Bronchial epithelial cell (primary cell): ENCODE data around the gene ZKSCAN8. TPM values are rescaled to one million over a fixed set of nuclear protein-coding genes. Genes with fewer than 3 reads are reported as not detected.

Source experiments
- DNase-seq: peaks from one replicate; pipeline ENCODE4 v3.0.0-alpha.2; 2010; ENCODE audit warnings: low read depth
- FAIRE-seq: peaks from 2 replicates; lab custom pipeline; 2011; peaks lifted over from hg19 to GRCh38; lab: Jason Lieb, UNC
- H3K27me3 ChIP-seq: 2 replicates; pipeline ENCODE4 v1.5.1; 2011; ENCODE audit warnings: low read length; ENCODE audit not compliant: control insufficient read depth, insufficient read depth
- H3K36me3 ChIP-seq: 2 replicates; pipeline ENCODE4 v1.5.1; 2011; ENCODE audit warnings: low read length; ENCODE audit not compliant: control insufficient read depth, insufficient read depth
- H3K4me3 ChIP-seq: 2 replicates; pipeline ENCODE4 v1.5.1; 2011; ENCODE audit warnings: mild to moderate bottlenecking, low read depth, low read length, control low read depth
- total RNA-seq: library from RNA; depleted of rRNA; stranded (reverse); fragments of >200 nt; gene quantifications from 2 replicates; pipeline ENCODE4 v1.2.1, GENCODE V29; 2014
- TF ChIP-seq, protein P1 (sequence below): IDR thresholded peaks from 2 replicates; pipeline ENCODE4 v1.5.1; 2011; ENCODE audit warnings: mild to moderate bottlenecking, moderate library complexity, low read length, control low read depth, inconsistent platforms; ENCODE audit not compliant: insufficient read depth, severe bottlenecking

Gene ZKSCAN8
- total RNA-seq, 1 donor from 2014 or later, result 9.7 TPM

DNA sequence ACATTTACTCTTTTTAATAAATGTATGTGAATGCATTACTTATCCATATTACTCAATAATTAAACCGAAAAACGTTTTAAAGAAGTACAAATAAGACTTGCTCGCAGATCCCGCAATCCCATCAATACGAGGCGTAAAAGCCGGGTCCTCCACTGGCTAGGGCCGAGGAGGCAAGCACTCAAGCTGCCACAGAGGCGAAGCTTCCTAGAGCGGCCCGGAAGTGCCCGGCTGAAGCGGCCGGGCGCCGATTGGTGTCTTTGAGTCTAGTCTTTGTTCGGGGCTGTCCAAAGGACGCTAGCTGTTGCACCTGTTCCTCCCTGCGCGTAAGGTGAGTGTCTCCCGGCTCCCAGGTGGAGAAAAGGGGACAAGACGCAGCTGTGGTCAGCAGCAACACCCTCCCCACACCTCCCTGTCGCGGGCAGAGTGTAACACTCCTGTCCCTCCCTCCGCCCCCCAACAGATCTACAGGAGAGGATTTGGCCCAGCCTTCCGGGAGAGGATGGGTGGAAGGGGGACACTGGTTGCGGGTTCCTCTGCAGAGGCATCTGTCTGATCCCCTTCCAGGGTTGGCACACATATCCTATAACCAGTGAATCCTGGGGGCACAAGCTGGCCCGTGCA, 17.2 kb upstream of the ZKSCAN8 start, which contains the start of gene ZSCAN16:
TSS of gene ZSCAN16 (plus strand) at position 260 of the 621 bp plus-strand sequence. CDS start 835 bp downstream, outside the sequence.
- Histone ChIP-seq H3K36me3 (no peaks in the 10 kb centered on the region), H3K27me3 (no peaks in the 10 kb centered on the region), H3K4me3 (peak within 1 kb of the TSS; percentile 66)
- FAIRE-seq (no peak), DNase-seq (peak; percentile 73)
- TF ChIP-seq, protein P1, sequence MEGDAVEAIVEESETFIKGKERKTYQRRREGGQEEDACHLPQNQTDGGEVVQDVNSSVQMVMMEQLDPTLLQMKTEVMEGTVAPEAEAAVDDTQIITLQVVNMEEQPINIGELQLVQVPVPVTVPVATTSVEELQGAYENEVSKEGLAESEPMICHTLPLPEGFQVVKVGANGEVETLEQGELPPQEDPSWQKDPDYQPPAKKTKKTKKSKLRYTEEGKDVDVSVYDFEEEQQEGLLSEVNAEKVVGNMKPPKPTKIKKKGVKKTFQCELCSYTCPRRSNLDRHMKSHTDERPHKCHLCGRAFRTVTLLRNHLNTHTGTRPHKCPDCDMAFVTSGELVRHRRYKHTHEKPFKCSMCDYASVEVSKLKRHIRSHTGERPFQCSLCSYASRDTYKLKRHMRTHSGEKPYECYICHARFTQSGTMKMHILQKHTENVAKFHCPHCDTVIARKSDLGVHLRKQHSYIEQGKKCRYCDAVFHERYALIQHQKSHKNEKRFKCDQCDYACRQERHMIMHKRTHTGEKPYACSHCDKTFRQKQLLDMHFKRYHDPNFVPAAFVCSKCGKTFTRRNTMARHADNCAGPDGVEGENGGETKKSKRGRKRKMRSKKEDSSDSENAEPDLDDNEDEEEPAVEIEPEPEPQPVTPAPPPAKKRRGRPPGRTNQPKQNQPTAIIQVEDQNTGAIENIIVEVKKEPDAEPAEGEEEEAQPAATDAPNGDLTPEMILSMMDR, result no peak

DNA sequence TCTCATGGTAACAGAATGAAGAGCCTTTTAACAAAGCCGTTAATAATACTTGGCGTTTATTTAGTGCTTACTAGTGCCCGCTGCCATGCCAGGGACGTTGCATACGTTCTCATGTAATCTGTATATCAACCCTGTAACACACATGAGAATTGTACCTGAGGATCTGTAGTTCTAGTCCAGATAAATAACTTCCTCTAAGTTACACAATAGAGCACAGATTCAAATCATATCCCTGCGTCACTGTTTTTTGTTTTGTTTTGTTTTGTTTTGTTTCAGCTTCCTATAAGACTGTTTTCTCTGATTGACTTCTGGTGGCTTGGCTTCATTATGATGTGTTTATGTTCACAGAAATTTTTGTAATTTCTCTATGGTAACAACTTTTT, 16.7 kb upstream of the ZKSCAN8 start:
- TF ChIP-seq, protein P1, result no peak
- Histone ChIP-seq H3K27me3 (no peaks in the 10 kb centered on the region), H3K4me3 (peak overlapping the region; percentile 66), H3K36me3 (peaks cover 1% of the 10 kb centered on the region)
- DNase-seq (no peak), FAIRE-seq (no peak)

DNA sequence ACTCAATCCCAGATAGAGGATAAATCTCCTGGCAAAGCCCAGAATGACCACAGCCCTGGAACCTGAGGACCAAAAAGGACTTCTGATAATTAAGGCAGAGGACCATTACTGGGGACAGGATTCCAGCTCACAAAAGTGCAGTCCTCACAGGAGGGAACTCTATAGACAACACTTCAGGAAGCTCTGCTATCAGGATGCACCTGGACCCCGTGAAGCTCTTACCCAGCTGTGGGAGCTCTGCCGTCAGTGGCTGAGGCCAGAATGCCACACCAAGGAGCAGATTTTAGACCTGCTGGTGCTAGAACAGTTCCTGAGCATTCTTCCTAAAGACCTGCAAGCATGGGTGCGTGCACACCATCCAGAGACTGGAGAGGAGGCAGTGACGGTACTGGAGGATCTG, 16.3 kb upstream of the ZKSCAN8 start:
- no peaks in the 10 kb centered on the region for H3K27me3 ChIP-seq
- FAIRE-seq (no peak), DNase-seq (no peak)
- TF ChIP-seq, protein P1, result no peak
- no peak overlapping the region for H3K4me3 ChIP-seq
- H3K36me3 ChIP-seq, result peaks cover 1% of the 10 kb centered on the region

DNA sequence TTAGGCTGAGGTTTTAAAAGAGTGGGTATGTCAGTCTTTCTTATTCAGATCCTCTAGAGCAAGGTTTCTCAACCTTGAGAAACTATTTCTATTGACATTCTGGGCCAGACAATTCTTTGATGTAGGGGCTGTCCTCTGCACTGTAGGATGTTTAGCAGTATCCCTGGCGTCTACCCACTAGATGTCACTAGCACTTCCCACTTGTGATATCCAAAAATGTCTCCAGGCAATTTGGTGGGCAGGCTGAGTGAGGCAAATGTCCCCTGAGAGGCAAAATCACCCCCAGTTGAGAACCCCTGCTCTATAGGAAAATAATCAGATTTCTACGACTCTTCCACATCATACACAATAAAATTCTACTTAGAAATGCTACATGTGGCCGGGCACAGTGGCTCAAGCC, 7.7 kb upstream of the ZKSCAN8 start:
- H3K36me3 ChIP-seq, result peaks cover 1% of the 10 kb centered on the region
- H3K27me3 ChIP-seq, result no peaks in the 10 kb centered on the region
- FAIRE-seq, result no peak
- peak; percentile 30 for DNase-seq
- TF ChIP-seq, protein P1, result peak; percentile 50
- H3K4me3 ChIP-seq, result no peak overlapping the region

DNA sequence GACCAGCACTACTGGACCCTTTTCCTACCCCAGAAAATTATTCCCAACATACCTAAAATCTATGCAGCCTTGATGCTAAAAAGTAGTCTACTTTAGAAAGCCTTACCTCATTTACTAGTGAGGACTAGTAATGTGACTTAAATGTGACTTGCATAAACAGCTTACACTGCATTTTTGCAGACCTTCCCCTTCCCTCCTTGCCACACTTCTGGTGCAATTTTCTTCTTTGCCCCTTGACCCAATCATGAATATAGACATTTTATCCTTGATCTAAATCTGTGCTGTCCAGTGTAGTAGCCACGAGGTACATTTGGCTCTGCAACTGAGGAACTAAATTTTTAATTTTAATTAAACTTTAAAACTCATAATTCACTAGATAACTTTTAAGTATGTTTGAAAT, 7.0 kb upstream of the ZKSCAN8 start:
- DNase-seq (no peak), FAIRE-seq (no peak)
- H3K27me3 ChIP-seq, result no peaks in the 10 kb centered on the region
- H3K36me3 ChIP-seq, result no peaks in the 10 kb centered on the region
- no peak overlapping the region for H3K4me3 ChIP-seq
- TF ChIP-seq, protein P1, result no peak

DNA sequence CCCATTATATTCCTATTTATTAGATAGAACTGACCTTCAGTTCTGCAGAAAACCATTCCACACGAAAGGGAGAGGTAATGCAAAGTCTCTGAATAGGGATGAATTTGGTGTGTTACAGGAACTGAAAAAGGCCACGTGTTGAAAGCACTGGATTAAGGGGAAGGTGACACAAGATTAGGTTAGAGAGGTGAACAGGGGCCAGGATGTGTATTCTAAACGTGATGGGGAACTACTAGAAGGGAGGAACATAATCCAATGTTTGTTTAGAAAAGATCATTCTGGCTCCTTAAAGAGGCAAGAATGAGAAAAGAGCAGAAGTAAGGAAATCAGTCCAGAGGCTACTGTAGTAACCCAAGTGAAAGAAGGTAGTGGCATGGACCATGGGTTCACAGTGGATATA, 6.3 kb upstream of the ZKSCAN8 start:
- Histone ChIP-seq H3K36me3 (no peaks in the 10 kb centered on the region), H3K4me3 (no peak overlapping the region), H3K27me3 (no peaks in the 10 kb centered on the region)
- TF ChIP-seq, protein P1, result no peak
- DNase-seq, result no peak
- no peak for FAIRE-seq
